ENCODE data around the gene MYBPC2. TPM values are rescaled to one million over a fixed set of nuclear protein-coding genes. Genes with fewer than 3 reads are reported as not detected.
A peak's percentile ranks its signal among the peaks of the same experiment; 100 is the strongest.

MYBPC2 gene
- total RNA-seq, 1 donor from 2014 or later, result 0.47 TPM

DNA sequence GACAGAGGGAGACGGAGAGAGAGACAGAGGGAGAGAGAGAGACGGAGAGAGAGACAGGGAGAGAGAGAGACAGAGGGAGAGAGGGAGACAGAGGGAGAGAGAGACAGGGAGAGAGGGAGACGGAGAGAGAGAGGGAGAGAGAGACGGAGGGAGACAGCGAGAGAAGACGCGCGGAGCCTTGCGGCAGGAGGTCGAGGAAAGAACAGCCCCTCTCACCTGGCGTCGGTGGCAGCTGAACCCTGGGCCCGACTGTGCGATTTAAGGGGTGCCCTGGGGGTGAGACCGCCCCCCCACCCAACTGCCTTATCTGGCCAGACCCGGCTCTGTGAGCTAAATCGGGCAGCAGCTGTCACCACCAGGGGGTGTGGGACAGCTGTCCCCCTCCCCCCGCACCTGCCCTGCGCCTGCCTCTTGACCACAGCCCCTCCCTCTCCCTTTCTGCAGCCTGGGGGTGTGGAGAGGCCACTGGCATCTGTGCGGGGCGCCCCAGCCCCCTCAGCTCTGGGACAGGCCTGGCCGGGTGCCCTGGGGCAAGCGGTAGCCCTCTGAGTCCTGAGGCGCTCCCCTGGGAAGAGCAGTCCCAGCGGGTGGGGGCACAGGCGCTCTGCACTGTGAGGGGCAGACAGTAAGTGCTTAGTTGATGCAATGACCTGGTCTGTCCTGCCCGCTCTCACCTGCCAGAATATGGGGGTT, 67.5 kb downstream of the MYBPC2 start:
- H3K9me3 Mint-ChIP-seq, result no peaks in the 10 kb centered on the region
- no peak overlapping the region for H3K27ac Mint-ChIP-seq
- H3K4me3 Mint-ChIP-seq, result no peak overlapping the region
- no peak for DNase-seq (ENCODE audit: low spot score)
- H3K4me1 Mint-ChIP-seq (ENCODE audit: low read depth), result no peaks in the 10 kb centered on the region
- intact Hi-C loops (cut with micrococcal nuclease), result no loop called here
- H3K36me3 Mint-ChIP-seq (ENCODE audit: low read depth), result no peaks in the 10 kb centered on the region
- H3K27me3 Mint-ChIP-seq (ENCODE audit: insufficient read depth), result no peaks in the 10 kb centered on the region

DNA sequence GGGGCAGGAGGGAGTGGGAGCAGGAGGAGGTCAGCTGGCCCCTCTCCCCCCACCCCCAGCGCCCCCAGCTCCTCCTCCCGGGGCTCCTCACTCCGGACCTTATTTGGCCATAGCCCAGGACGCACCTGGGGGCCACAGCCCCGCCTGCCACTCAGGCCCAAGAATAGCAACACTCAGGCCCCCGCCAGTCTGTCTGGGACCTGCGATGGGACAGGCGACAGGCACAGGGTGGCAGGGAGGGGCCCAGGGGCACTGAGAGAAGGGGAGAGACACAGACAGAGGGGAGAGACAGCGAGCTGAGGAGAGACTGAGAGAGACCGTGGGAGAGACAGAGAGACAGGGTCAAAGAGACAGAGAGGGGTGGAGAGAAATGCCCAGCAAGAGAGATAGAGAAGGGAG, 68.1 kb downstream of the MYBPC2 start:
- DNase-seq (ENCODE audit: low spot score), result no peak
- no peaks in the 10 kb centered on the region for H3K36me3 Mint-ChIP-seq (ENCODE audit: low read depth)
- intact Hi-C loops (cut with micrococcal nuclease), result no loop called here

DNA sequence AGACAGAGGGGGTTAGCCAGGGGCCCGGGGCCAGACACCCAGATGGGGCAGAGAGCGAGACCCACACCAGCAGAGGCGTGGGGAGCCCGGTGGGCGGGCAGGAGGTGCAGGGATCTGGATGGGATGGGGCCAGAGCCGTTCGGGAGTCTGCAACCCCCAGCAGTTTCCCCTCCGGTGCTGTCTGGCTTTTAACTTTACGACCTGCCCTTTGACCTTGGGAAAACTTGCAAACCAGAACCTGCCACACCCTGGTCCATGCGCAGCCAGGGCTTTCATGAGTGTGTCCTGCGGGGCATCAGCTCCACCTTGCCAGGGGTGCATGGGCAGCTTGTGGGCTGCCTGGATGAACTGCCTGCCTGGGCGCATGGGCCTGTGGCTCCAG, 68.5 kb downstream of the MYBPC2 start:
- no peaks in the 10 kb centered on the region for H3K9me3 Mint-ChIP-seq
- intact Hi-C loops (cut with micrococcal nuclease), result no loop called here
- H3K27ac Mint-ChIP-seq, result no peak overlapping the region
- no peak overlapping the region for H3K4me3 Mint-ChIP-seq
- DNase-seq (ENCODE audit: low spot score), result no peak
- no peaks in the 10 kb centered on the region for H3K4me1 Mint-ChIP-seq (ENCODE audit: low read depth)
- no peaks in the 10 kb centered on the region for H3K27me3 Mint-ChIP-seq (ENCODE audit: insufficient read depth)
- H3K36me3 Mint-ChIP-seq (ENCODE audit: low read depth), result no peaks in the 10 kb centered on the region

More for the DNA sequence above, 68.1 kb downstream of the MYBPC2 start:
- Mint-ChIP-seq H3K27me3 (ENCODE audit: insufficient read depth) (no peaks in the 10 kb centered on the region), H3K9me3 (no peaks in the 10 kb centered on the region), H3K27ac (no peak overlapping the region), H3K4me1 (ENCODE audit: low read depth) (no peaks in the 10 kb centered on the region), H3K4me3 (no peak overlapping the region)

DNA sequence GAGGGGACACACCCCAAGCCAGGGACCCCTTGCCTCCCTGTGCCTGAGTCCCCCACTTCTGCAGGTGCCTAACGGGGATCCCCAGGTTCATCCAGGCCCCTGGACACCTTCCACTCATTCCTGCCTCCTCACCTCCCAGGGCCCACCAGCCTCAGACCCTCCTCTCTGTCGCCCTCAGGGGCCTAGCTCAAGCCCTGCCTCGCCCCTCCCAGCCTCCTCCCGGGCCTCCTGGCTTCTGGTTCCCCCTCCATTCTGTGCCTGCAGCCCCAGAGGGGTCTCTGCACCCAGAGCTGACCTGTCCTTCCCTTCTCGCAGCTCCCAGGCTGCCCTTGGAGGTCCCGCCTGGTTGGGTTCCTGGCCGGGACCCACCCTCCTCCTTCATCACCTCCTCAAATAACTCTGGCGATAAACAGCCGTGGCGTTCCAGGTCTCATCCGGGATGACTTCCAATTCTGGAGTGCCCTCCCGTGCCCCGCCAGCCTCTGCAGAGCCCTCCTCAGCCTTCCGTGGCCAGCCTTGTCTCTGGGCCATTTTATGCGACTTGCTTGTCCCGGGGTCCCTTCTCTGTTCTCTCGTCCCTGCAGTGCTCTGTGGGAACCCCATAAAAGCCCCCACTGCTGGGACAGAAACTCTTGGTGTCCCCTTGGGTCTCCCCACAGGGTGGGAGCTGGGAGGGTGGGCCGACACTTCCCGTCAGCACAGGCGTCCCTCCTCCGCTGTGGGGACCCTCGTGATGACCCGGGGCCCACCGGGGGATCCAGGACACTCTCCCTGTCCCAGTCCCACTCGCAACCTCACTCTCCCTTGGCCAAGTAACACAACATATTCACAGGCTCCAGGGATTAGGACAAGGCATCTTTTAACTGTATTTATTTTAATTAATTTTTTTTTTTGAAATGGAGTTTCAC, 69.1 kb downstream of the MYBPC2 start:
- Mint-ChIP-seq H3K4me1 (ENCODE audit: low read depth) (no peaks in the 10 kb centered on the region), H3K27ac (no peak overlapping the region), H3K36me3 (ENCODE audit: low read depth) (peaks cover 1% of the 10 kb centered on the region), H3K27me3 (ENCODE audit: insufficient read depth) (no peaks in the 10 kb centered on the region), H3K4me3 (no peak overlapping the region), H3K9me3 (no peaks in the 10 kb centered on the region)
- intact Hi-C loops (cut with micrococcal nuclease), result no loop called here
- DNase-seq (ENCODE audit: low spot score), result no peak

DNA sequence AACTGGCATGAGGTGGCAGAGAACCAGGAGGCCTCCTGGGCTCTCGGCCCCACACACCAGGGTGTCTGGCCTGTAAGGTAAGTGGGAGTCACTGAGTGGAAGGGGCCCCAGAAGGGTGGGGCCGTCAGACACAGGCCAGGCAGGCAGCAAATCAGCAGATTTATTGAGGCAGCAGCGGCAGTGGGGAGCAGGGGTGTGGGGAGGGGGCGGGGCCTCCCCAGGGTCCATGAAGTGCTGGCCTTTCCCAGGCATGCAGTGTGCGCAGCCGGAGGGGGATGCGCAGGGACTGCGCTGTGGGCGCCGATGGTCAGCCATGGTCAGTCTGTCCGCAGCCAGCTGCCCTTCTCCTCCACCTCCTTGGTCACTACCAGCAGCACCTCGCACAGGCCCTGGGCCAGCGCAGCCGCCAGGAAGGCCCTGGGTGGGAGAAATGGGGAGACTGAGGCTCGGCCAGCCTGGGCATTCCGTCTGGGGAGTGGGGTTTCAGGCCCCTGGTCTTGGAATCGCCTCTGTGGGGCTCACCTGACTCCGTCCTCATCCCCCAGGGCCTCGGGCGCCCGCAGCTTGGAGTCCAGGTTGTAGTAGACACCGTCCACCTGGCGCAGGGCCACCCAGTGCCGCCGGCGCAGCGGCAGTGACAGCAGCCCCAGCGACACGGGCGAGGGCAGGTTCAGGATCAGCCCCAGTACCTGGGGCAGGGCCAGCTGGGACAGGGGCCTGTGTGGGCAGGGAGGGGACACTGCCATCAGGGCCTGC, 73.3 kb downstream of the MYBPC2 start:
- H3K27ac Mint-ChIP-seq, result no peak overlapping the region

DNA sequence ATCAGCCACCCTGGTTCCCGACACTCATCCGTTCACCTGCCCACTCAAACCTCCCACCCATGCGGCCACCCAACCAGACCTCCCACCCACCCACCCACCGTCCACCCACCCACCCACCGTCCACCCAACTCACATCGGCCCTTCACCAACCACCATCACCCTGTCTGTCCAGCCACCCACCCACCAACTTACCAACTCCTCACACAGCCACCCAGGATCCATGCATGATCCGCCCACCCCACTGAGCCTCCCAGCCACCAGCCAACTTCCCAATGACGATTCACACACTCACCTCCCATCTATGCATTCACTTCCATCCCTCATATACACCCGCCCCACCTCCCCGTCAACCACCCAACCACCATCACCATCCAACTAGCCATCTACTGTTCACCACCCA, 74.0 kb downstream of the MYBPC2 start:
- Mint-ChIP-seq H3K4me1 (ENCODE audit: low read depth) (peaks cover 17% of the 10 kb centered on the region), H3K36me3 (ENCODE audit: low read depth) (peaks cover 12% of the 10 kb centered on the region), H3K27ac (no peak overlapping the region), H3K27me3 (ENCODE audit: insufficient read depth) (no peaks in the 10 kb centered on the region), H3K4me3 (no peak overlapping the region), H3K9me3 (no peaks in the 10 kb centered on the region)
- intact Hi-C loops (cut with micrococcal nuclease), result no loop called here
- DNase-seq (ENCODE audit: low spot score), result no peak

More for the DNA sequence above, 73.3 kb downstream of the MYBPC2 start:
- intact Hi-C loops (cut with micrococcal nuclease), result no loop called here
- H3K9me3 Mint-ChIP-seq, result no peaks in the 10 kb centered on the region
- peaks cover 12% of the 10 kb centered on the region for H3K36me3 Mint-ChIP-seq (ENCODE audit: low read depth)
- H3K27me3 Mint-ChIP-seq (ENCODE audit: insufficient read depth), result no peaks in the 10 kb centered on the region
- peaks cover 11% of the 10 kb centered on the region for H3K4me1 Mint-ChIP-seq (ENCODE audit: low read depth)
- no peak for DNase-seq (ENCODE audit: low spot score)
- H3K4me3 Mint-ChIP-seq, result no peak overlapping the region

DNA sequence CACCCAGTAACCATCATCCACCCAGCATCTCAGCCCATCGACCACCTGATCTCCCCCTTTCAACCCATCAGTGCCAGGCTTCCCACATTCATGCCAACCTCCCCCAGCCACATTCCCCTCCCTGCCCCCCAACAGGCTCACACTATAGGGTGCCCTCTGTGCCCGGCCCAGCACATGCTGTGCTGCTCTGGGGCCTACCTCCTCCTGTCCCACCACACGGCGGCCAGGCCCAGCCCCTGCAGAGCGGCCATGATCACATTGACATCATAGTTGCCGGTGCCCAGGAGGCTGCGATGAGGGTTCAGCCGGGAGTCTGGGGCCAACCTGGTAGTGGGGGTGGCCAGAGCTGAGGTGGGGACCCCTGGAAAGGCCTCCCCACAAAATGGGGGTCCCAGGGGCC, 74.7 kb downstream of the MYBPC2 start:
- intact Hi-C loops (cut with micrococcal nuclease), result no loop called here
- Mint-ChIP-seq H3K36me3 (ENCODE audit: low read depth) (peaks cover 12% of the 10 kb centered on the region), H3K27me3 (ENCODE audit: insufficient read depth) (no peaks in the 10 kb centered on the region), H3K4me3 (no peak overlapping the region), H3K9me3 (no peaks in the 10 kb centered on the region), H3K4me1 (ENCODE audit: low read depth) (peaks cover 18% of the 10 kb centered on the region), H3K27ac (no peak overlapping the region)
- no peak for DNase-seq (ENCODE audit: low spot score)

DNA sequence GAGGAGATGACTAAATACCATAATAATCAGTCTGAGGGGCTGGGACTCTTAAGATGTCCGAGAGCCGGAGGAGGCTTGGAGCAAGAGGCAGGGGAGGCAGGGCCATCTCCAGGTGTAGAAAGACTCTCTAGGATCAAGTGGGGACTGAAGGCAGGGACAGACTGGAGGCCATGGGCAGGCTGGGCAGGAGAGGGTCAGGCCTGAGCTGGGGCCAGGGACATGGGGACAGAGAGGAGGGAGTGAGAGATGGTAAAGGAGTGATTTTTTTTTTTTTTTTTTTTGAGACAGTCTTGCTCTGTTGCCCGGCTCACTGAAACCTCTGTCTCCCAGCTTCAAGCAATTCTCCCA, 76.1 kb downstream of the MYBPC2 start:
- Mint-ChIP-seq H3K27ac (peak overlapping the region; percentile 83), H3K9me3 (no peaks in the 10 kb centered on the region), H3K4me1 (ENCODE audit: low read depth) (peaks cover 18% of the 10 kb centered on the region), H3K36me3 (ENCODE audit: low read depth) (peaks cover 12% of the 10 kb centered on the region), H3K4me3 (peak overlapping the region; percentile 68), H3K27me3 (ENCODE audit: insufficient read depth) (peaks cover 3% of the 10 kb centered on the region)
- intact Hi-C loops (cut with micrococcal nuclease), result no loop called here
- DNase-seq (ENCODE audit: low spot score), result no peak

DNA sequence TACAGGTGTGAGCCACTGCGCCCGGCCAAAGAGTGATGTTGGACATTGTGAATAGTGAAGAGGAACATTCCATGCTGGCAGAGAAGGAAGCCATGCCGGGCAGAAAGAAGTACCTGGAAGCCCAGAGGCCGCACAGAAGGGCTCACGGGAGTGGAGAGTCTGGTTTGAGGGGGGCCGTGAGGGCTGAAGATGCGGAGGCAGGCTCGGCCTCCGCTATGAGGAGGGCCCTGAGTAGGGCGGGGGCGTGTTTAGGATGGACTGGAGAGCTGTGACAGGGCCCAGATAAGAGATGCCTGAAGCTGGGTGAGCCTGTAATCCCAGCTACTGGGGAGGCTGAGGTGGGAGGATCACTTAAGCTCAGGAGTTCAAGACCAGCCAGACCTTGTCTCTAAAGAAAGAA, 76.7 kb downstream of the MYBPC2 start:
- H3K9me3 Mint-ChIP-seq, result no peaks in the 10 kb centered on the region
- peak overlapping the region; percentile 69 for H3K4me3 Mint-ChIP-seq

DNA sequence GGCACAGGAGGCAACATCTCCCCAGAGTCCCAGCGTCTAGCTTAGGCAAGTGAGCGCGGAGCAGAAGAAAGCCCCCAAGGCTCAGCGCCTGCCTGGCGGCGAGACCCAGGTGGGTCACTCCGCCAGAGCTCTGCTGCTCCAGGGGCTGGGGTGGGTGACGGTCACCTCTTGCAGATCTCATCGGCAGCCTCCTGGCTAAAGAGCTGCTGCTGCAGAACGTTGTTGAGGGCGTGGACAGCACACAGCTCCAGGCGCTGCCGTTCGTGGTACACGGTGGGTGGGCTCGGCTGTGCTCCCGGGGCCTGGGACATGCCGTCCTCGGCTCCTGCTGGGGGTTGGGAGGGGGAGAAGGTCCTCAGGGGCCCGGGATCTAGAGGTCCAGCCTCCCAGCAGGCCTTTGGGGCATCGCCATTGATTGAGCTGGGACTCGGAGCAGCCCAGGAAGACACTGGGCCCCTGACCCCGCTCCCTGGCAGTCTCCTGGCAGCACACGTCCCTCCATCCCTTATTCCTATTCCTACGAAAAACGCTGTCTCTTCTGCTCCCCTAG, 77.5 kb downstream of the MYBPC2 start:
- peak overlapping the region; percentile 99 for H3K27ac Mint-ChIP-seq
- peaks cover 18% of the 10 kb centered on the region for H3K4me1 Mint-ChIP-seq (ENCODE audit: low read depth)
- no peaks in the 10 kb centered on the region for H3K9me3 Mint-ChIP-seq
- intact Hi-C loops (cut with micrococcal nuclease), result loop anchor here (2.0 kb wide), 2 partner anchors 79 to 869 kb away; partner anchors contain the start of gene RRAS
- peaks cover 12% of the 10 kb centered on the region for H3K36me3 Mint-ChIP-seq (ENCODE audit: low read depth)
- H3K4me3 Mint-ChIP-seq, result peak overlapping the region; percentile 96
- no peak for DNase-seq (ENCODE audit: low spot score)
- peaks cover 3% of the 10 kb centered on the region for H3K27me3 Mint-ChIP-seq (ENCODE audit: insufficient read depth)

More for the DNA sequence above, 76.7 kb downstream of the MYBPC2 start:
- Mint-ChIP-seq H3K4me1 (ENCODE audit: low read depth) (peaks cover 18% of the 10 kb centered on the region), H3K36me3 (ENCODE audit: low read depth) (peaks cover 12% of the 10 kb centered on the region), H3K27ac (peak overlapping the region; percentile 72), H3K27me3 (ENCODE audit: insufficient read depth) (peaks cover 3% of the 10 kb centered on the region)
- intact Hi-C loops (cut with micrococcal nuclease), result no loop called here
- DNase-seq (ENCODE audit: low spot score), result no peak

DNA sequence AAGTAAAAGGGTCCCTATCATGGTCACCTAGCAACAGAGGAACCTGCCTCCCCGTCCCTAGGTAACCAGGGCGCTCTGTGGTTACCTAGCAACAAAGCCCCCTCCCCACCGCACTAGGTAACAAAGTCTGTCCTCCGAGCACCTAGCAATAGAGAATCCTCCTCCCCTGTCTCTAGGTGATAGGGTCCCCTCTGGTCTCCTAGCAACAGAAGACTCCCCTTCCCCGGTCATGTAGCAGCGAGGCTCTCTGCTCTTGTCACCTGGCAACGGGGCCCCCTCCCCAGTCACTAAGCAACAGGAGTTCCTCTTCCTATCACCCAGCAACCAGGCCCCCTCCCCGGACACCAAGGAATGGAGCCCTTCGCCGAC, 78.0 kb downstream of the MYBPC2 start:
- no peak for DNase-seq (ENCODE audit: low spot score)
- H3K27ac Mint-ChIP-seq, result peak overlapping the region; percentile 99
- peak overlapping the region; percentile 96 for H3K4me3 Mint-ChIP-seq
- peaks cover 5% of the 10 kb centered on the region for H3K27me3 Mint-ChIP-seq (ENCODE audit: insufficient read depth)
- intact Hi-C loops (cut with micrococcal nuclease), result loop anchor here (1.0 to 2.0 kb wide), 13 partner anchors 34 to 870 kb away; partner anchors contain the start of genes CTU1, EMC10, GARIN5A and KCNC3
- H3K36me3 Mint-ChIP-seq (ENCODE audit: low read depth), result peaks cover 12% of the 10 kb centered on the region
- peaks cover 18% of the 10 kb centered on the region for H3K4me1 Mint-ChIP-seq (ENCODE audit: low read depth)
- no peaks in the 10 kb centered on the region for H3K9me3 Mint-ChIP-seq

DNA sequence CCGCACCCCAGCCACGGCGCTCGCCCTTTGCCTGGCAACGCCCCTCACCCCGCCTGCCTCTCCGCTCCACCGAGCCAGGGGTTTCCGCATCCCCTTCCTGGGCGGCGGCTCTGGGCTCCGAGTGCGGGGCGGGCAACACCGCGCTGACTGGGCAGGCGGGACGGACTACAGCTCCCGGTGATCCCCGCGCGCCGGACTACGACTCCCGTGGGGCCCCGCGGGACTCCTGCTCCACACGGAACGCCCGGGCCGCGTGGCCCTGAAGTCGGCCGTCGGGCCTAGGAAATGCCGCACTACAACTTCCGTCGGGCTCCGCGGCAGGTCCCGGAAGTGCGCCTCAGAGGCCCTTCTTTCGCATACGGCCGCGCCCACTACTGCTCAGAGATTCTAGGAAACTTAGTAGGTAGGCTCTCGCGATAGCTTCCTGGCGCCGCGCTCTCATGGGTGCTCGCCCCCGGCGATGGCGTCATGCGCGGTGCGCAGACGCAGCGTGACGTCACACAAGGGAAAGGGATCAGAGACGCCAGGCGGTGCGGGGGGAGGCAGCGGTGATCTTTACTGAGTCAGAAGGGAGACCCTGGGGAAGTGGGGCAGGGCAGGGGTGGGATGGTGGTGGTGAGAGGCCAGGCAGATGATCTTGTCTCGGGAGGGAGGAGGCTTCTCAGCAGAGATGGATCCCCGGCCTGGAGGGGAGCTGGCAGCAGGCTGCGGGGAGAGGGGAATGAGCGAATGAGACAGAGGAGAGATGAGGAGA, 78.6 kb downstream of the MYBPC2 start, which contains the start of gene JOSD2:
Gene JOSD2 (minus strand): TSS at position 123 of the 754 bp plus-strand sequence. CDS start 760 bp downstream, outside the sequence.
- H3K27me3 Mint-ChIP-seq (ENCODE audit: insufficient read depth), result peaks cover 10% of the 10 kb centered on the region
- intact Hi-C loops (cut with micrococcal nuclease), result loop anchor here (1.0 to 2.0 kb wide), 13 partner anchors 35 to 870 kb away; partner anchors contain the start of genes CTU1, EMC10, GARIN5A and KCNC3
- peak within 1 kb of the TSS; percentile 99 for H3K27ac Mint-ChIP-seq
- DNase-seq (ENCODE audit: low spot score), result peak; percentile 97
- peaks cover 18% of the 10 kb centered on the region for H3K4me1 Mint-ChIP-seq (ENCODE audit: low read depth)
- peak within 1 kb of the TSS; percentile 96 for H3K4me3 Mint-ChIP-seq
- H3K9me3 Mint-ChIP-seq, result no peaks in the 10 kb centered on the region
- H3K36me3 Mint-ChIP-seq (ENCODE audit: low read depth), result peaks cover 12% of the 10 kb centered on the region

Data from activated T-helper 1 cell treated with anti-CD3 and anti-CD28 coated beads, Interleukin-12 subunit alpha, Interleukin-12 subunit beta, Interleukin-2, Interleukin-4 antibody, amounts not matched to agents 30 ng/mL and 10 ng/mL and 1 ng/mL, durations not matched to agents 14 hours and 24 hours and 36 hours (primary cell).